ENCODE data around the gene C1QL2. TPM values are rescaled to one million over a fixed set of nuclear protein-coding genes. Genes with fewer than 3 reads are reported as not detected.

The C1QL2 gene
- total RNA-seq, 4 donors from 2014 or later, result not detected

GRCh38 chr2:119202610-119203310 lies 44.2 kb upstream of the C1QL2 start:
- Histone ChIP-seq H3K27me3 (no peaks in the 10 kb centered on the region), H3K27ac (no peak overlapping the region), H3K9me3 (no peaks in the 10 kb centered on the region), H3K4me1 (no peaks in the 10 kb centered on the region), H3K36me3 (no peaks in the 10 kb centered on the region), H3K4me3 (replicated peaks in 1 of 3) (no peak overlapping the region)
- intact Hi-C loops (cut with DNase I), result no loop called here
- 64 to 87% methylated on average over 1 of the region's 1 CpG for WGBS, 2 donors
- TF ChIP-seq POLR2A (IDR thresholded peaks at IDR 0.05), result no peak
- TF ChIP-seq, protein P1, sequence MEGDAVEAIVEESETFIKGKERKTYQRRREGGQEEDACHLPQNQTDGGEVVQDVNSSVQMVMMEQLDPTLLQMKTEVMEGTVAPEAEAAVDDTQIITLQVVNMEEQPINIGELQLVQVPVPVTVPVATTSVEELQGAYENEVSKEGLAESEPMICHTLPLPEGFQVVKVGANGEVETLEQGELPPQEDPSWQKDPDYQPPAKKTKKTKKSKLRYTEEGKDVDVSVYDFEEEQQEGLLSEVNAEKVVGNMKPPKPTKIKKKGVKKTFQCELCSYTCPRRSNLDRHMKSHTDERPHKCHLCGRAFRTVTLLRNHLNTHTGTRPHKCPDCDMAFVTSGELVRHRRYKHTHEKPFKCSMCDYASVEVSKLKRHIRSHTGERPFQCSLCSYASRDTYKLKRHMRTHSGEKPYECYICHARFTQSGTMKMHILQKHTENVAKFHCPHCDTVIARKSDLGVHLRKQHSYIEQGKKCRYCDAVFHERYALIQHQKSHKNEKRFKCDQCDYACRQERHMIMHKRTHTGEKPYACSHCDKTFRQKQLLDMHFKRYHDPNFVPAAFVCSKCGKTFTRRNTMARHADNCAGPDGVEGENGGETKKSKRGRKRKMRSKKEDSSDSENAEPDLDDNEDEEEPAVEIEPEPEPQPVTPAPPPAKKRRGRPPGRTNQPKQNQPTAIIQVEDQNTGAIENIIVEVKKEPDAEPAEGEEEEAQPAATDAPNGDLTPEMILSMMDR (IDR thresholded peaks at IDR 0.05), result no peak
- no peak for DNase-seq

GRCh38 chr2:119201815-119202214 lies 43.3 kb upstream of the C1QL2 start:
- TF ChIP-seq POLR2A (IDR thresholded peaks at IDR 0.05), result no peak
- TF ChIP-seq, protein P1 (IDR thresholded peaks at IDR 0.05), result no peak
- no peak for DNase-seq

GRCh38 chr2:119198240-119198840 lies 39.8 kb upstream of the C1QL2 start:
- Histone ChIP-seq H3K27me3 (no peaks in the 10 kb centered on the region), H3K9me3 (no peaks in the 10 kb centered on the region), H3K4me1 (no peaks in the 10 kb centered on the region), H3K36me3 (no peaks in the 10 kb centered on the region), H3K27ac (no peak overlapping the region), H3K4me3 (replicated peaks in 1 of 3) (no peak overlapping the region)
- 59 to 71% methylated on average over 7 of the region's 7 CpGs for WGBS, 2 donors
- TF ChIP-seq, protein P1 (IDR thresholded peaks at IDR 0.05), result no peak
- TF ChIP-seq POLR2A (IDR thresholded peaks at IDR 0.05), result no peak
- DNase-seq, result no peak
- intact Hi-C loops (cut with DNase I), result no loop called here

More at GRCh38 chr2:119201815-119202214, 43.3 kb upstream of the C1QL2 start:
- WGBS, 2 donors, result 81 to 85% methylated on average over 5 of the region's 5 CpGs
- no peak overlapping the region for H3K27ac ChIP-seq
- H3K36me3 ChIP-seq, result no peaks in the 10 kb centered on the region
- no peaks in the 10 kb centered on the region for H3K4me1 ChIP-seq
- H3K4me3 ChIP-seq (replicated peaks in 1 of 3), result no peak overlapping the region
- no peaks in the 10 kb centered on the region for H3K27me3 ChIP-seq
- H3K9me3 ChIP-seq, result no peaks in the 10 kb centered on the region
- intact Hi-C loops (cut with DNase I), result no loop called here

DNA sequence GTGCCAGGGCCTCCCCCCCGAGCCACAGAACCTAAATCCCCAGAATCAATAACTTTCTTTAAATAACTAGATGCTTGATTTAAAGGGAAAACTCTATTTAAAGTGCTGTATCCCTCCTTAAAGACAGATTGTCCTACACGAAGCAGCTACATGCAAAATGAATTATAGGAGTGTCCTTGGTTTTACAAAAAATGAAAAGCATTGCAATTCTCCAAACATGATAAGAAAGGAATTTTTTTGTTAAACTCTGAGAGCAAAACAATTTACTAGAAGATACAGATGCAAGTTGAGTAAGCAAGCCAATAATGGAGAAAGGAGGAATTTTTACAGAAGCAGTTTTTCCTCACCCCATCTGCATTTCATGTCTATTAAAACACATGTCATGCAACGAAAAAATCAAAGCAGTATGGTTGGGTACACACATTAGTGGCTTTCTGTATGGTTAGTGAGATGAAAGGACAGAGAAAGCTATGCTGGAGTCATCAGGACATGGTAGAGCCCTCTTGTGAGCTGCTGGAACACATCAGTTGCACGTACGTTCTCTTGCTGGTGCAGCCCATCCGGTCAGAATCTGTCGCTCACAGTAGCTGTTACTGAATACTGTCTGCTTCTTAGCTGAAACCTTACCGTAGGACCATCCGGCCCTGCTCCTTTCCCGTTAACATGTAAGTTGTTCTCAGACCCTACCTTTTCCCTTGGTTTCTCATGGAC lies 39.1 kb upstream of the C1QL2 start:
- H3K27me3 ChIP-seq, result no peaks in the 10 kb centered on the region
- WGBS, 2 donors, result 57 to 60% methylated on average over 10 of the region's 10 CpGs
- intact Hi-C loops (cut with DNase I), result no loop called here
- no peaks in the 10 kb centered on the region for H3K4me1 ChIP-seq
- TF ChIP-seq, protein P1 (IDR thresholded peaks at IDR 0.05), result no peak
- no peak for TF ChIP-seq POLR2A (IDR thresholded peaks at IDR 0.05)
- no peaks in the 10 kb centered on the region for H3K9me3 ChIP-seq
- DNase-seq, result no peak
- no peaks in the 10 kb centered on the region for H3K36me3 ChIP-seq
- no peak overlapping the region for H3K27ac ChIP-seq
- no peak overlapping the region for H3K4me3 ChIP-seq (replicated peaks in 1 of 3)

DNA sequence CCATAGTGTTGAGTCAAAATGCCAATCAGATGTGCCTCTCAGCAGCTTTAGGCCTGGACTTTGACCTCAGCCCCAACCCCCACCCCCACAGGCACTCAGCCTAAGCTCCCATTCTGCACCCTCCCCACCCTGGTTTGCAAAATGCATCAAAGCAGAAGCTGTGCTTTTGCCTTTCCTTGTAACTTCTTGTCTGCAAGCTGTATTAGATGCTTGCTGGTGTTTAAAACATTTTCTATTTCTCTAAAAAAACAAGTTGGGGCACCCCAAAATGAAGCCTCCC lies 38.5 kb upstream of the C1QL2 start:
- intact Hi-C loops (cut with DNase I), result no loop called here
- no peak overlapping the region for H3K4me3 ChIP-seq (replicated peaks in 1 of 3)
- no peaks in the 10 kb centered on the region for H3K36me3 ChIP-seq
- DNase-seq, result no peak
- TF ChIP-seq POLR2A (IDR thresholded peaks at IDR 0.05), result no peak
- TF ChIP-seq, protein P1 (IDR thresholded peaks at IDR 0.05), result no peak
- no peak overlapping the region for H3K27ac ChIP-seq
- no peaks in the 10 kb centered on the region for H3K9me3 ChIP-seq
- H3K27me3 ChIP-seq, result no peaks in the 10 kb centered on the region
- no peaks in the 10 kb centered on the region for H3K4me1 ChIP-seq
